HG02840 (cell line): Measurements from ENCODE around the gene AFMID.

ENCODE experiments used
- ATAC-seq: cut with Tn5 transposase; IDR thresholded peaks from one replicate; pipeline ENCODE4 v1.9.1; 2021; ENCODE audit warnings: mild to moderate bottlenecking, moderate library complexity, moderate number of reproducible peaks; ENCODE audit not compliant: unreplicated experiment, low FRiP score

AFMID gene

DNA sequence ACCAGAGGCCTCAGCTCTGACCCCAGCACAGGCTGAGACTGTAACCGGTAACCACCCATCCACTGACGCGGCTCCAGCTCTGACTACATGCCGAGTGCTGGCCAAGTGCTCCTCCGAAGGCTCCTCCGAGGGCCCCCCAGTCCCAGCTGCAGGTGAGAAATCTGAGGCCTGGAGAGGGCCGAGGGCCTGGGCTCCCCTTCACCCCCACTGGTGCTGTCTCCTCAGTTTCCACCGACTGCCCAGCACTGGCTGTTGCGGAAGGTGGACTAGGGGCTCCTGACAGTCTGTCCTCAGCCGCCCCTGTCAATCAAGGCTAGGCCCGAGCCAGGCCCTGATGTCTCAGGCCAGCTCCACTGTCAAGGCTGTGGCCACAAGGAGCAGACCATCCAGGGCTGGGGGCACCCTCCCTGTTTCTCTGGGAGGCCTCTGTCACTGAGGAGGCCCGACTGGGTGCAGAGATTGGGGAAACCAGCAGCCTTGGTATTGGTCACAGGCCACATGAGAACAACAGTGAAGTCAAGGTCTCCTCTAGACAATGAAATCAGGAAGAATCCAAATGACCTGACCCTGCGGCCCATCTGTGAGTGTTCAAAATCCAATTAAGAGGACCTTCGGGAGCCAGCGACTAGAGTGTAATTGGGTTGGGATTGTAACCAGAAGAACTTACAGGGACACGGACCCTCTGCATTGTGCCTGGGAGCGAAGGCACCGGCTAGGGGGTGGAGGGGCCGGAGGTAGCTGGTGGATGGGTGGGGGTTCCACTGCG, 49.4 kb downstream of the AFMID start:
- ATAC-seq = no peak

DNA sequence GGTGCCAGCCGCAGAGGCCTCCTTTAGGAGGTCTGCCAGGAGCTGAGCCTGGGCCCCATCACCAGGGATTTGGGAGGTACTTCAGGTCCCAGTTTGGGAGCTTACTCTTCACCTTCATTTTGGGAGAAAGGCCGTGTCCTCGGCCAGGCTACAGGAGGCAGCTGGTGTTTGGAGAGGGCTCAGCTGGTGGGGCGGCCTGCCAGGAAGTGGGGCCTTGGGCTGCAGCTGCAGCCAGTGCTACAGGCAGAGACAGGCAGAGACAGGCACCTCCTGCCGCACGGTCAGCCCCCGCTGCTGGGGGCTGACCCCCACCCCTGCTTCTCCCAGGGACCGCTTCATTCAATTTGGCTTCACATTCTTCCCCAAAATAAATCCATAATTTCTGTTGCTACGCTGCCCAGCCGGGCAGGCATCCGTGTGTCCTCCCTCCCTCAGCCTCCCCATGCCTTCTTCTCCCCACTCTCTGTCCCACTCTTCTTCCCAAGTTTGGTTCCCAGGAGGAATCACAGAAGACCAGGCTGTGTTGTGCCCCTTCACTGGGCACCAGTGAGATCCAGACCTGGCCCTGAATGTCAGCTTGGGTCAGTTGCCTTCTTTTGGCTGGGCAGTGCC, 50.3 kb downstream of the AFMID start:
- ATAC-seq = no peak

DNA sequence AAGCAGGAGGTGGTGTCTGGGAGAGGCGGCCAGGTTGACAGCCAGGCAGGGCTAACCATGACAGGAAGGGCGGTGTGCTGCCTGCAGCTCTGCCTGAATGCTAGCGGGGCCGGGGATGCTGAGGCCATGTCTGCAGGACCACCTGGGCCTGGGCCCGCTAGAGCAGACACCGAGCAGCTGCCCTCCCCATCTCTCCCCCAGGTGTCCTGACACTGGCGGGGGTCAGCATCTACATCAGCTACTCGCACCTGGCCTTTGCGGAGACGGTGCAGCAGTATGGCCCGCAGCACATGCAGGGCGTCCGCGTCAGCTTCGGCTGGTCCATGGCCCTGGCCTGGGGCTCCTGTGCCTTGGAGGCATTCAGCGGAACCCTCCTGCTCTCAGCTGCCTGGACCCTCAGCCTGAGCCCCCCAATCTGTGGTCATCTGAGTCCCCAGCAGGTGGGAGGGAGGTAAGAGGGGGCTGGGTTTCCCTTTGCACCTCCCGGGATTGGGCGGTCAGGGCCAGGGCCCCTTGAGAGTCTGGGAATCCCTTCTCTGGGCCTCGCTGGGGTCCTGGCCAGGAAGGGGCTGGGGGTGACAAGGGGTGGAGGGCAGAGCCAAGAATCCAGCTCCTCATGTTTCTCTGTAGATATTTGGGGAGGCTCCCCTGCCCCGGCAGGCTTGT, 51.8 kb downstream of the AFMID start:
- no peak for ATAC-seq

DNA sequence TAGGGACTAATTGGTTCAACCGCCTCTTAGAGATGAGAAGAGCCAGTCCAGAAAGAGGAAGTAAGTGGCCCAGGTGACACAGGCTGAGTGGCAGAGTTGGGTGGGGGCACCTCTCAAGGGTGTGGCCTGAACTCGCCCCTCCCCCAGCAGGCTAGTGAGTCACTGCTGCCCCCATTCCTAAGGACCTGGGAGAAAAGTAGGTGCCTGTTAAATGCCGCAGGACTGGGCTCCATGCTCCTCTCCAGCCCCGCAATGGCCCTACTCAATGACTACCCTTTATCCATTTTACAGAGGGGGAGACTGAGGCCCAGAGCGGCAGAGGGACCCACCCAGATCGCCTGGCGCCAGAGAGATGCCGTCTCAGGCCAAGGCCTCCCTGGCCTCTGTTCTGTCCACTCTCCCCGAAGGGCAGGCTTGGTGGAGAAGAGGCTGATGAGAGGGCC, 52.3 kb downstream of the AFMID start:
- ATAC-seq = no peak

DNA sequence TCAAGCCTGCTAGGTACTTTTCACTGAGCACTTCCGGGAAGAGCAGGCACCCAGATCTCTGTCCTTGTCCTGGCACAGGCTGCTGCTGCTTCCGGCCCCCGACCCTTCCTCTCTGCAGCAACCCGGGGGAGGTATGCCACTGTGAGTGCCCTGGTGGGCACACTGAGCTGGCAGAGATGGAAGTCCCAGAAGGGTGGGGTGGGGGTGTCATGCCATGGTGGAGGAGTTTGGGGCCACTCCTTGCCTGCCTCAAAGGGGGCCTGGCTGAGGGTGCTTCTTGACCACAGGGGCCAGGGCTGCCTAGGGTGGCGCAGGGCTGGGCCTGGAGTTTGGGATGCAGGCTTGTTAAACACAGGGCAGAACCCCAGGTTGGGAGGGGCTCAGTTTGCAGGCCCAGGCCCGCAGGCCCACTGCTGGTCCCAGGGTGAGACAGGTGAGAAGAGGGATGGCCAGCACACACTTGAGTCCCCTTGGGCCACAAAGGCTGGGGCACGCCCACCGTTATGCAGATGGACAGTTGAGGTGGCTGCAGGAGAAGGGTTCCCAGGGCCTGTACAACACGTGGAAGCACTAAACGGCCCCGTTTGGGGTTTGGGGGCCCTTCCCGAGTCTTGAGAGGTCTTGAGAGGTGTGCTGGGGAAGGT, 53.0 kb downstream of the AFMID start:
- no peak for ATAC-seq

DNA sequence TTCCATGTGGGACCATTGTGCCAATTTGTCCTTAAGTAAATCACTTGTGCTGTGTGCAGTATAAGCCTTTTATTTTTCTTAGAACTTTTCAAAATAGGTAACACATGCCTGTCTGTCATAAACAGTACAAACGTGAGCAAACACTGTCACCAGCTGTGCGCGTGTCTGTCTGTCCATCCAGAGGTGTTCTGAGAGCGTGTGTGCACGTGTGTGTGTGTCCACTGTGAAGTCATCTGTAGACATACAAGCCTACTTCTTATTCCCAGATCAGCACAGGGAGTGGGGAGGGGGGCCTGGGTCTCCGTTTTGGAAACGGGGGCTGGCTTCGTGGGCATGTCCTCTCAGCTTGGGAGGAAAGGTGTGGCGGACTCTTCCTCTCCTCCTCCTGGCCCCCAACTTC, 53.7 kb downstream of the AFMID start:
- no peak for ATAC-seq

DNA sequence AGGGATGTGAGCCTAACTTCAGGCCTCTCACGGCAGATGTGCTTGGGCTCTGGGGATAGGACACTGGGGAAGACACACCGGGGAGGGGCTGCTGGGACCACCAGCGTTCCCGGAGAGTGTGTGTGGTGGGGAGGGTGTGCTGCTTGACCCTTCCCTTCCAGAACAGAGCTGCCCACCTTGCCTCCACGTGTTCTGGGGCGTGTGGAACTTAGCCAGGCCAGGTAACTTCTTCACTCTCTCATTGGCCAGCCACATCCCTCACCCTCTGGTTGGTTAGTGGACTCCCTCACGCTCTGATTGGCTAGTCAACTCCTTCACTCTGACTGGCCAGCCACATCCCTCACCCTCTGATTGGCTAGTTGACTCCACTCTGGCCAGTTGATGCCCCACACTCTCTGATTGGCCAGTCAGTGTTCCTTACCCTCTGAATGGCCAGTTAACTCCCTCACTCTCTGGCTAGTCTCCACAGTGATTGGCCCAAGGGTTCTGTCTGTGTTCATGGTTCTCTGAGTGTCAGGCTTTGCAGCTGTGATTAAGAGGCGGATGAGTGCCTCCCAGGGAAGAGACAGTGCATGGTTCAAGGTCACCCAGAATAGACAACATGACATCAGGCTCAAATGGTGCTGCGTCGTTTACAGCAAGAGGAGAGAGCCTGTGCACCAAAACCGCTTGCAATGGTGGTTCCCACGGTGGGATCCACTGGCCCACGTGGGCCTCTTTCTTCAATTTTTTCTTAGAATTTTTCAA, 54.3 kb downstream of the AFMID start:
- ATAC-seq = no peak

DNA sequence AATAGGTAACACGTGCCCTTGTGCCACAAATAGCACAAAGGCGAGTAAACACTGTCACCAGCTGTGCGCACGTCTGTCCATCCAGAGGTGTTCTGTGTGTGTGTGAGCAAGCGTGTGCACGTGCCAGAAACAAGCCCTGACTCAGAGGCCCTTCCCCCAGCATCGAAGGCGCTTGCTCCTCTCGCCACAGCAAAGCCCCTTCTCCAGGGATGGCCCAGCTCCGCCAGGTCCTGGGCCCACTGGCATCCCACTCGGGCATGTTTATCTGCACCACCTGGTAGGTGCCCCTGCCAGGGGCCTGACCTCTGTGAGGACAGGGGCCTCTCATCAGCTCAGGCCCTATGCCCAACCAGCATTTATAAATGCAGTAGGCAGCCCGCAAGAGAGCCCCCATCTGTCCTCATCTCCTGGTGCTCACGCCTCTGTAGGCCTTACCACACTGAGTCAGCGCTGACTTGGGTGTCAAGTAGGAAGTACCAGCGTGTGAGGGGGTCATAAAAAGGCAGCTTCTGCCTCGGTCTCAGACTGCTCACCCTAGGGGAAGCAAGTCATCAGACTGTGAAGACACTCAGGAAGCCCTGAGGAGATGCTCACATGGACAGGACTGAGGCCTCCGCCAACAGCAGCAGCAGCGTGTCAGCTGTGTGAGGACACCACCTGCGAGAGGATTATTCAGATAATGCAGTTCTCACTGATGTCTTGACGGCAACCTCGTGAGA, 55.0 kb downstream of the AFMID start:
- no peak for ATAC-seq

DNA sequence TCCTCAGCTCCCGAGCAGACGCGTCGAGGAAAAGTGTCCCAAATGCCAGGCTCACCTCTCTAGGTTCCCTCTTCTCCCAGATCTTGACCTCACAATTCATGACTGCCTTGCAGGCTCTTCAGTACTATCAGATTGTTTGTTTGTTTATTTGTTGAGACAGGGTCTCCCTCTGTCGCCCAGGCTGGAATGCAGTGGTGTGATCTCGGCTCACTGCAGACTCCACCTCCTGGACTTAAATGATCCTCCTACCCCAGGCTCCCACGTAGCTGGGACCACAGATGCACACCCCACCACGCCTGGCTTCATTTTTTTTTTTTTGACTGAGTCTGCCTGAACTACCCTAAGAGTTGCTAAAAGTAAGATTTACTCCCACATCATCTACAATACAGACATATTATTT, 60.1 kb downstream of the AFMID start:
- ATAC-seq = no peak

DNA sequence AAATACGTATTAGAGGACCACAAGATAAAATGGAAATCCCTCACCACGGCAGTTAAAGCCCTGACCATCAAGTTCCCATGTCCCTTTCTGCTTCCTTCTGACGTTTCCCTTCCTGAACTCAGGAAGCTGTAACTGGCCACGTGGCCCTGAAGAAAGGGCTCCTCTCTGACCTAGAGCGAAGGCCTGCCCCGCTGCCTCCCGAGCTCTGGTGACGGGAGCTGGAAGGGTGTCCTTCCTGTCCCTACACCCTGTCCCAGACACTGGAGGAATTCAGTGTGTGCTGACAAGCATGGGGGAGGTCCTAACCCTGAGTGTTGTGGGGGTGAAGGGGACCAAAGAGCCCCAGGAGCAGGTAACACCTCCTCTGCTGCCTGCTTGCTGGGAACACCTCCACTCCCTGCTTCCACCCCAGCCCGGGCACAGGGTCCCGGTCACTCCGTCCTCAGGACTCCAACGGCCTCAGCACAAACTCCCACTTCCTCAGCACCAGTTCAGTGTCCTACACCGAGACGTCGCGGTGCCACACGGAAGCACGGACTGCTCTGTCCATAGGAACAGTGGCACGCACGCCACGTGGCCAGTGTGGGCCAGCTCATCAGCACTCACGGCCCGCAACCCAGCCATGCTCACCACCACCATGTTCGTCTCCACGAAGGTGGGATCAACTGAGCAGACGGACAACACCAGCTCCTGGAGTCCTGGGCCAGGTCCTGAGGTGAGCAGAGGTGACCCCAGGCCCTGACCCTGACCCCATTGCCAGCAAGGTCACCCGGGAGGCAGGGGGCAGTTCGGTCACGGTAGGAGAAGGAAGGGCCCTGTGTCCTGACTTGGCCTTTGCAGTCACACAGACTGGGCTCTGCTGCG, 61.1 kb downstream of the AFMID start:
- ATAC-seq = no peak

DNA sequence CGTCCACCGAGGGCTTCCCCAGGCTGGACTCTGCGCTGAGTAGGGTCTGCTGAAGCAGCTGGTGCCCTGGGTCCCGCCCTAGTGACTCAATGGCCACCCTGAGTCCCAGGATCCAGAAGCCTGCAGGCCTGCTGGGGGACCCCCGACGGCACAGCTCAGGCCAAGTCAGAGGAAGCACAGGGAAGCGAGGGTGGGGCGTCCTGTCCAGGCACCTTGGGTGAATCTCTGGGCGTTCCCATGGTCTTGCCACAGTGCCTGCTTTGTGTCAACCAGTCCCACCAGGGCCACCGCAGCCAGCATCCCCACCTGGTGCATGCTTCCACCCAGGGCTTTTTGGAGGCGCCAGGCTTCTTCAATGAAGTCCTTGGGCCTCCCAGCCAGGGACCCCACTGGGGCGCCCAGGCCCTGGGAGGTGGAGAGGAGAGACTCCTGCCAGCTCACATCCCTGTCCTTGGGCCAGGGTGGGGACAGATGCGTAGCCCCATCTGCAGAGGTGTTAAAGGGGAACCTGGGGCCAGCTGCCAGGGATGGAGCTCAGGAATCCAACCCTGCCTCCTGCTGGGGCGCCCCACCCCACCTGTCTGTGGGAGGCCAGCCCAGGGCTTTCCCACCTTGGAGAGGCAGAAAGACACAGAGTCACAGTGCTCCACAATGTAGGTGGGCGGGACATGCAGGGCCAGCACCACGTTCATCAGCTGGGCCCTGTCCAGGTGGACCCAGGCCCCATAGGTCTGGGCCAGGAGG, 62.1 kb downstream of the AFMID start:
- no peak for ATAC-seq

DNA sequence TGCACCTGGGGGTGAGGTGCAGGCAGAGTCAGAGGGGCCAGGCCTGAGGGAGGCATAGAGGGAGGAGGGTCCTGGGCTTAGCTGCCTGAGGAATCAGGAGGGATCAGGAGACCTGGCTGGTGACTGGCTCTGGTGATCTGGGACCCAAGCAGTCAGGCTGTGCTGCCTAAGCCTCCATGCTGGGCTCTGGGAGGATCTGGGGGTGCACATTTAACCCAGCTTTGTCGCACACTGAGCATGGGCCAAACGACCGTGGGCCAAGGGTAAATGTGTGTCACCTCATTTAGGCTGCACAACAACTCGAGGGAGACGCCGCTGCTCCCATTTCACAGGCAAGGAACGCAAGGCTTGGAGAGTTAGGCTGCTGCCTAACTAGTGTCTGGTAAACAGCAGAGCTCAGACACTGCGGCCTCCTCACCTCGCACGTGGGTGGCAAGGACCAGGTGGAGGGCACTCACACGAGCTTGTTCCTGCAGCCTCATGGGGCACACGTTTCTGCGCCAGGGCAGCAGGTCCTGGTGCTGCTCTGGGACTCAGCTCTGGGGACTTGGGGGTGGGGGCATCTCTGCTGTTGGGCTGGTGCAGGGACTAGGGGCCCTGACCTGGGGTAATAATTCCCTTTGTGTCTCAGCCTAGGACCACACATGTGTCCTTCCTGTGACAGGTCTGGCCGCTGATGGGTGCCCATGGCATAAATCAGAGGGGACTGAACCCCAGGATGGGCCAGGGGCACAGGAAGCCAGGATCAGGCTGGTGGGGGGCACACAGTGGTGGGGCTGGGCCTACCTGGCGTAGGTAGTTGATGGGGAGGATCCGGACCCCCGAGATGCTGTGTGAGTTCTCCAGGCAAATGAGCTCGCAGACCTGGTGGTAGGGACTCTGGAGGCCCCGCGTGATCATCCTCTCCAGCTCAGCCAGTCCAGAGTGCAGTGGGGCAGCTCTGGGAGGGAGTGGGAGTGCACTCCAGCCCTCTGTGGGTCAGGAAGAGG, 63.0 kb downstream of the AFMID start:
- ATAC-seq = no peak

DNA sequence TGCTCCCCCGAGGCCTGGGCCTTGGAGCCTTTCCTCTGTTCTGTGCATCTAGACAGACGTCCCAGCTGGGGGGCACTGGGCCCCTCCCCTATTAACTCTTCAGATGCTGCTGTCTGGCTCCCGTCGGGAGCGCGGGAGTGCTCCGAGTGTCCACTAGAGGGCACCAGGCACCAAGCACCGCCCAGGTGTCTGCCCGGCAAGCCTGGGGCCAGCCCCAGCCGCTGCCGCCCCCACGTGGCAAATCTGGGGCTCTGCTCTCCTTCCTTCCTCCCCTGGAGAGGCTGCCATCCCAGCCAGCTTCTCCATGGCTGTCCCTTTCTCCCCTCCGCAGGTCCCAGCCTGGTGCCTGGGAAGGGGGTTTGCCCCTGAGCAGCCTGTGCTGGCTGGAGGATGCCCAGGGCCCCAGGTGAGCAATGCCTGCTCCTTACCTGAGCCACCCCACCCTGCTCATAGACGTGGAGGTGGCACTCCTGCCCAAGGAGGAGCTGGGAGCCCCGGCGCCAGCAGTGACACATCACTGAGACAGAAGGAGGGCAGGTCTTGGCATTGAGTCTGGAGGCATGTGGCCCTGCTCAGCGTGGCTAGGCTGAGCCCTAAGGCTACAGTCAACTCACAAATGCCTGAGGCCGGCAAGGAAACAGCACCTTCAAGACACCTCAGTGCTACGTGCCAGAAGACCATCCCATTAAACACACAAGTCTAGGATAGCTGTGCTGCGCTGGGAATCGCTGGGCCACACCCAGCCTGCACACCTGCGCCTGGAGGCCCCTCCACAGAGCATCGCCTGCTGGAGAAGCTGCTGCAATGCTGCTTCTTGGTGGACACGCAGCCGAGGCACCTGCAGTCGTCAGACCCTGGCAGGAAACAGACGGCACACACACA, 64.0 kb downstream of the AFMID start:
- no peak for ATAC-seq

DNA sequence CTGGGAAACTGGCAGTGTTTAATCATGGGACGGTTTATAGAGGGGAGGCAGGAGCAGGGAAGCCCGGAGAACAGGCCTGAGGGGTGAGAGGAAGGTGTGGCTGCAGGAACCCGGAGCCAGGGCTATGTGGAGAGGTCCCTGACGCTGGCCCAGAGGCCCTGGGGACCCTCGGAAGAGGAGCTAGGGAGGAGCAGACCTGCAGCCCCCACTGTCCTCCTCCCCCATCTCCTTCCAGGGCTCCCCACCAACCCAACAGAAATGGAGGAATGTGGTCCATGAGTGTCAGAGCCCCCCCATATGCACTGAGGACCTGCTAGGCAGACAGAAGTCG, 64.6 kb downstream of the AFMID start:
- no peak for ATAC-seq

DNA sequence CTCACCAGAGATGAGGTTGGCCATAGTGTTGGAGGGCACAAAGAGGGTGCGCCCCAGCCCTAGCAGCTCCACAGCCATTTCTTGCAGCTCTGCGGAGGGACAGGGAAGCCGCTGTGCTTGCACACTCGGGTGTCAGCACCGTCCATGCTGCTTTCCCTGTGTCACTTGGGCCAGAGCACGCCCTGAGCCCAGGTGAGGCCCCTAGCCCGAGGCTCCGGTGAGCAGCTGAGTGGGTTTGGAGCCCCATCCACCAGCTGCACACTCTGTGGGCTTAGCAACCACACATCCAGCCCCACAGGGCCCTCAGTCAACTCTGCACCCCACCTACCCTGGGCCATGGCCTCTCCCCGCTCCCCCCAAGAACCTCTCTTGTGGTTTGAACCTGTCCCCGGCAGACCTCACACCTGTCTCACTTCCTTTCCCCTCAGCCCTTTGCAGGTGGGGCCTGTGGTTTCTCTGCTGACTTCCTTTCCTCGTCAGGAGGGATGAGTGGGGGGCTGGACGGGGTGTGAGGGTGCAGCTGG, 65.0 kb downstream of the AFMID start:
- no peak for ATAC-seq
